SK-N-SH (cell line): ENCODE data around the gene TCOF1. TPM values are rescaled to one million over a fixed set of nuclear protein-coding genes. Genes with fewer than 3 reads are reported as not detected.

Source experiments
- CTCF ChIA-PET: fragments of 300-600, 350-600 bp; formaldehyde crosslinking; extraction: SDS; loops from one replicate; lab custom pipeline; 2021; lab: Yijun Ruan, JAX
- POLR2A ChIA-PET: fragments of 350-600 bp; sonication (Branson Sonifier 250); formaldehyde crosslinking; extraction: SDS; loops from one replicate; lab custom pipeline; 2020; ENCODE audit warnings: antibody characterized with exemption, inconsistent platforms; lab: Yijun Ruan, JAX
- DNase-seq: peaks from one replicate; pipeline ENCODE4 v3.0.0; 2012
- H2AFZ ChIP-seq: fragments of 200-600 bp; sonication (generic); 2 replicates; pipeline ENCODE4 v1.8.1; 2016; ENCODE audit warnings: antibody characterized with exemption, mild to moderate bottlenecking, low read depth
- H3F3A ChIP-seq: fragments of 200-600 bp; sonication (generic); replicated peaks from 2 replicates; pipeline ENCODE3; 2016; ENCODE audit warnings: antibody characterized with exemption, mild to moderate bottlenecking; ENCODE audit not compliant: insufficient read depth
- H3K27ac ChIP-seq, 2 experiments: fragments of 200-500 bp in 1 of 2; fragments of 200-600 bp in 1 of 2; sonication (Bioruptor generic) in 1 of 2; sonication (generic), shearing (Covaris generic) in 1 of 2; 2 replicates each; pipeline versions ENCODE4 v1.5.1 to v1.6.1; 2014 to 2016; ENCODE audit warnings: low read depth in 2 of 2, inconsistent platforms in 1 of 2, low read length in 1 of 2, mild to moderate bottlenecking in 1 of 2, mixed read lengths in 1 of 2
- H3K27me3 ChIP-seq: fragments of 200-600 bp; sonication (generic), shearing (Covaris generic); 2 replicates; pipeline ENCODE4 v1.6.1; 2016; ENCODE audit warnings: mixed run types; ENCODE audit not compliant: insufficient read depth
- H3K36me3 ChIP-seq, 2 experiments: fragments of 200-500 bp in 1 of 2; fragments of 200-600 bp in 1 of 2; sonication (Bioruptor generic) in 1 of 2; sonication (generic) in 1 of 2; replicated peaks in 1 of 2; 2 replicates each; pipeline versions ENCODE3 to v1.5.1; 2014 to 2016; ENCODE audit warnings: low read length in 1 of 2, mild to moderate bottlenecking in 1 of 2; ENCODE audit not compliant: insufficient read depth in 2 of 2, control insufficient read depth in 1 of 2
- H3K4me1 ChIP-seq, 2 experiments: fragments of 200-500 bp in 1 of 2; fragments of 200-600 bp in 1 of 2; sonication (Bioruptor generic) in 1 of 2; sonication (generic), shearing (Covaris generic) in 1 of 2; 2 replicates each; pipeline versions ENCODE4 v1.5.1 to v1.6.1; 2014 to 2016; ENCODE audit warnings: low read depth in 1 of 2, low read length in 1 of 2, mixed run types in 1 of 2; ENCODE audit not compliant: insufficient read depth in 2 of 2, control insufficient read depth in 1 of 2
- H3K4me2 ChIP-seq: fragments of 200-600 bp; sonication (generic), shearing (Covaris generic); 2 replicates; pipeline ENCODE4 v1.6.1; 2017; ENCODE audit warnings: mixed run types
- H3K4me3 ChIP-seq, 2 experiments: fragments of 200-500 bp in 1 of 2; fragments of 200-600 bp in 1 of 2; sonication (Bioruptor generic) in 1 of 2; sonication (generic), shearing (Covaris generic) in 1 of 2; 2 replicates each; pipeline versions ENCODE4 v1.5.1 to v1.8.1; 2014 to 2016; ENCODE audit warnings: low read depth in 2 of 2, inconsistent platforms in 1 of 2, low read length in 1 of 2, mild to moderate bottlenecking in 1 of 2, mixed read lengths in 1 of 2, moderate library complexity in 1 of 2
- H3K79me2 ChIP-seq: fragments of 200-600 bp; sonication (generic); 2 replicates; pipeline ENCODE4 v1.8.1; 2017; ENCODE audit warnings: mild to moderate bottlenecking; ENCODE audit not compliant: insufficient read depth
- H3K9ac ChIP-seq: fragments of 200-600 bp; sonication (generic); 2 replicates; pipeline ENCODE4 v1.6.1; 2017; ENCODE audit warnings: mixed run types
- H3K9me2 ChIP-seq: fragments of 200-600 bp; sonication (generic); 2 replicates; pipeline ENCODE4 v1.6.1; 2017; ENCODE audit warnings: mixed run types
- H3K9me3 ChIP-seq: fragments of 200-600 bp; sonication (generic); 2 replicates; pipeline ENCODE4 v1.6.1; 2017; ENCODE audit warnings: mixed run types, mild to moderate bottlenecking, moderate library complexity
- H4K20me1 ChIP-seq: fragments of 200-600 bp; sonication (generic); 2 replicates; pipeline ENCODE4 v1.6.1; 2017; ENCODE audit warnings: mild to moderate bottlenecking, mixed run types; ENCODE audit not compliant: insufficient read depth
- CHD2 ChIP-seq: fragments of 150-350 bp; IDR thresholded peaks from 2 replicates; pipeline ENCODE4 v1.6.1; 2018; ENCODE audit warnings: low read length; ENCODE audit not compliant: partially characterized antibody
- CTCF ChIP-seq: fragments of 200-600 bp; sonication (generic); IDR thresholded peaks from 2 replicates; pipeline ENCODE4 v1.6.1; 2017; ENCODE audit warnings: antibody characterized with exemption, mild to moderate bottlenecking, moderate library complexity
- FOXJ3 ChIP-seq: sonication (generic); formaldehyde crosslinking; IDR thresholded peaks from 2 replicates; pipeline ENCODE4 v1.5.1; 2020; ENCODE audit warnings: mild to moderate bottlenecking, missing genetic modification reagents
- JUND ChIP-seq: IDR thresholded peaks from 2 replicates; pipeline ENCODE4 v1.4.0; 2012
- MAX ChIP-seq: IDR thresholded peaks from 2 replicates; pipeline ENCODE4 v1.4.0; 2012; ENCODE audit warnings: low read depth
- MEF2A ChIP-seq: IDR thresholded peaks from 2 replicates; pipeline ENCODE4 v1.4.0; 2012; ENCODE audit warnings: low read depth, borderline replicate concordance
- MXI1 ChIP-seq: IDR thresholded peaks from 2 replicates; pipeline ENCODE4 v1.6.1; 2012; ENCODE audit warnings: mild to moderate bottlenecking, low read depth, low read length, improper control_type of control experiment
- NFIC ChIP-seq: IDR thresholded peaks from 2 replicates; pipeline ENCODE4 v1.4.0; 2012; ENCODE audit warnings: borderline replicate concordance
- POLR2AphosphoS5 ChIP-seq: IDR thresholded peaks from 2 replicates; pipeline ENCODE4 v1.6.1; 2012; ENCODE audit warnings: low read depth, low read length
- RAD21 ChIP-seq: IDR thresholded peaks from 2 replicates; pipeline ENCODE4 v1.6.1; 2012; ENCODE audit warnings: mild to moderate bottlenecking, low read length
- REST ChIP-seq: IDR thresholded peaks from 2 replicates; pipeline ENCODE4 v1.6.1; 2012; ENCODE audit warnings: mild to moderate bottlenecking, low read depth, low read length, moderate library complexity
- TCF12 ChIP-seq: IDR thresholded peaks from 2 replicates; pipeline ENCODE4 v1.4.0; 2012
- TEAD4 ChIP-seq: IDR thresholded peaks from 2 replicates; pipeline ENCODE4 v1.4.0; 2012; ENCODE audit warnings: mild to moderate bottlenecking, borderline replicate concordance; ENCODE audit not compliant: insufficient read depth
- USF1 ChIP-seq: IDR thresholded peaks from 2 replicates; pipeline ENCODE4 v1.4.0; 2012; ENCODE audit warnings: low read depth, borderline replicate concordance
- USF2 ChIP-seq: fragments of 150-350 bp; IDR thresholded peaks from 2 replicates; pipeline ENCODE4 v1.6.1; 2017; ENCODE audit warnings: antibody characterized with exemption, low read length, low read depth, borderline replicate concordance
- YY1 ChIP-seq: IDR thresholded peaks from 2 replicates; pipeline ENCODE4 v1.4.0; 2012; ENCODE audit warnings: low read depth, mild to moderate bottlenecking
- ZBTB33 ChIP-seq: IDR thresholded peaks from 2 replicates; pipeline ENCODE4 v1.4.0; 2012; ENCODE audit warnings: low read depth, borderline replicate concordance
- WGBS: methylation state at CpG from one replicate; pipeline ENCODE4 v1.1.6; 2017; ENCODE audit warnings: low lambda C conversion rate; 5-methylcytosine and 5-hydroxymethylcytosine counted together
- polyA plus RNA-seq, 3 experiments: library from polyadenylated mRNA; depleted of rRNA; stranded (reverse); fragments of >200 nt; gene quantifications; 2 replicates each; pipeline ENCODE4 v1.2.3, GENCODE V29; 2012

TCOF1 gene
- polyA plus RNA-seq, 1 of the 3 experiments (the other 2 are of a cell fraction) = 33.0 TPM

- 67% methylated on average over 12 of the region's 18 CpGs for WGBS
- TF ChIP-seq TEAD4 (no peak), MXI1 (no peak), CTCF (no peak), MAX (no peak), POLR2AphosphoS5 (no peak; the same call in 1 of the 2 replicates), MEF2A (no peak), USF1 (no peak), NFIC (no peak), FOXJ3 (CRISPR knock-in tag) (no peak), TCF12 (no peak), YY1 (no peak), RAD21 (no peak), CHD2 (no peak), ZBTB33 (no peak), JUND (no peak), USF2 (no peak), REST (no peak)
- Histone ChIP-seq H3K4me3 (no peak overlapping the region), H3K9me3 (no peaks in the 10 kb centered on the region), H3K79me2 (peaks cover 20% of the 10 kb centered on the region; the same call in 1 of the 2 replicates), H3K27me3 (no peaks in the 10 kb centered on the region), H3K27ac (no peak overlapping the region; a peak in 2 of 4 replicates), H3K4me2 (no peak overlapping the region), H2AFZ (no peak overlapping the region), H3K9ac (no peak overlapping the region), H3K9me2 (no peaks in the 10 kb centered on the region), H3F3A (peaks cover 61% of the 10 kb centered on the region), H3K4me1 (peaks cover 6 to 9% of the 10 kb centered on the region in 2 experiments; a peak in 2 of 4 replicates), H4K20me1 (peaks cover 49% of the 10 kb centered on the region), H3K36me3 (peaks cover 38 to 39% of the 10 kb centered on the region in 2 experiments)
- CTCF ChIA-PET = interaction anchor here (1.2 to 2.8 kb wide), 4 partner anchors 9 to 224 kb away, joined by 4 to 8 read pairs (median 6); no protein-coding TSS in a partner anchor
- POLR2A ChIA-PET = interaction anchor here (0.7 to 0.9 kb wide), 2 partner anchors 19 to 29 kb away, joined by 3 to 4 read pairs; partner anchors contain the start of gene CD74
- no peak for DNase-seq
Measured at GRCh38 chr5:150441813-150442698, 84.6 kb downstream of the TCOF1 start.
